H1 (cell line): Measurements from ENCODE around the gene NOS3. TPM values are rescaled to one million over a fixed set of nuclear protein-coding genes. Genes with fewer than 3 reads are reported as not detected.

Source experiments
- CHD2 ChIP-seq: IDR thresholded peaks from 2 replicates; pipeline ENCODE4 v1.6.1; 2012; ENCODE audit warnings: low read length, improper control_type of control experiment
- polyA plus RNA-seq, 7 experiments: library from polyadenylated mRNA; depleted of rRNA in 3 of 7; stranded (reverse) in 5 of 7; unstranded in 2 of 7; fragments of >200 nt in 5 of 7; fragments of 200-250 nt in 2 of 7; gene quantifications; 1 replicate in 5 of 7; 2 replicates in 1 of 7; 4 replicates in 1 of 7; pipeline versions ENCODE4 v1.2.1 to v1.2.3, GENCODE V29; 2011 to 2013; ENCODE audit warnings: missing spikeins in 2 of 7, mixed read lengths in 2 of 7
- total RNA-seq: library from RNA; stranded (reverse); fragmentation: NEBNext Ultra II Directional; extraction: Animal tissue kit (Norgen Biotek cat#: 25700); gene quantifications from 2 replicates; pipeline ENCODE4 v1.2.1, GENCODE V29; 2021
- TF ChIP-seq, protein P1 (sequence below): fragments of 300-600 bp; sonication (generic); IDR thresholded peaks from 2 replicates; pipeline ENCODE4 v1.7.1; 2012; ENCODE audit warnings: low read length, moderate library complexity, mild to moderate bottlenecking, inconsistent platforms; ENCODE audit not compliant: insufficient replicate concordance

NOS3 gene
- total and polyA plus RNA-seq, 2 of the 8 experiments (the other 6 are each of a cell fraction or from before 2014, with no cell fraction given), result 4.4 to 16.2 TPM

DNA sequence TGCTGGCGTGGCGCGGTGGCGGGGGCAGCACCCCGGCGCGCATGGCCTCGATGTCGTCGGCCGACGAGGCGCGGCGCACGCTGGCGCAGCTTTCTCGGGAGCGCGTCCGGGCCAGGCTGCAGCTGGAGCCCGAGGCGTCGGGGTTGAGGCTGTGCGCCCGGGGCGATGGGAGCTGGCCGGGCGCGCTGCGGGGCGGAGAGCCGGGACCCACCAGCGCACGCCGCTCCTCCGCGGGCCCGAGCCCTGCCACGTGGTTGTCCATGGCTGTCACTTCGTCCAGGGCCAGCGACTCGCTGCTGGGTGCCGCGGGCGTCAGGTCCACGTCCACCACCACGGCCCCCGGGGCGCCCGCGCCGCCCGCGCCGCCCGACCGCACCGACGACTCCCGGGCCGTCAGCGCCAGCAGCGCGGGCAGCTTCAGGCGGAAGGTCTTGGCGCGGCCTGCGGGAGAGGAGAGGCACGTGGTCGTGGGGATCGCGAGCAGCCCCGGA, 32.7 kb upstream of the NOS3 start (continued):
- TF ChIP-seq, protein P1, sequence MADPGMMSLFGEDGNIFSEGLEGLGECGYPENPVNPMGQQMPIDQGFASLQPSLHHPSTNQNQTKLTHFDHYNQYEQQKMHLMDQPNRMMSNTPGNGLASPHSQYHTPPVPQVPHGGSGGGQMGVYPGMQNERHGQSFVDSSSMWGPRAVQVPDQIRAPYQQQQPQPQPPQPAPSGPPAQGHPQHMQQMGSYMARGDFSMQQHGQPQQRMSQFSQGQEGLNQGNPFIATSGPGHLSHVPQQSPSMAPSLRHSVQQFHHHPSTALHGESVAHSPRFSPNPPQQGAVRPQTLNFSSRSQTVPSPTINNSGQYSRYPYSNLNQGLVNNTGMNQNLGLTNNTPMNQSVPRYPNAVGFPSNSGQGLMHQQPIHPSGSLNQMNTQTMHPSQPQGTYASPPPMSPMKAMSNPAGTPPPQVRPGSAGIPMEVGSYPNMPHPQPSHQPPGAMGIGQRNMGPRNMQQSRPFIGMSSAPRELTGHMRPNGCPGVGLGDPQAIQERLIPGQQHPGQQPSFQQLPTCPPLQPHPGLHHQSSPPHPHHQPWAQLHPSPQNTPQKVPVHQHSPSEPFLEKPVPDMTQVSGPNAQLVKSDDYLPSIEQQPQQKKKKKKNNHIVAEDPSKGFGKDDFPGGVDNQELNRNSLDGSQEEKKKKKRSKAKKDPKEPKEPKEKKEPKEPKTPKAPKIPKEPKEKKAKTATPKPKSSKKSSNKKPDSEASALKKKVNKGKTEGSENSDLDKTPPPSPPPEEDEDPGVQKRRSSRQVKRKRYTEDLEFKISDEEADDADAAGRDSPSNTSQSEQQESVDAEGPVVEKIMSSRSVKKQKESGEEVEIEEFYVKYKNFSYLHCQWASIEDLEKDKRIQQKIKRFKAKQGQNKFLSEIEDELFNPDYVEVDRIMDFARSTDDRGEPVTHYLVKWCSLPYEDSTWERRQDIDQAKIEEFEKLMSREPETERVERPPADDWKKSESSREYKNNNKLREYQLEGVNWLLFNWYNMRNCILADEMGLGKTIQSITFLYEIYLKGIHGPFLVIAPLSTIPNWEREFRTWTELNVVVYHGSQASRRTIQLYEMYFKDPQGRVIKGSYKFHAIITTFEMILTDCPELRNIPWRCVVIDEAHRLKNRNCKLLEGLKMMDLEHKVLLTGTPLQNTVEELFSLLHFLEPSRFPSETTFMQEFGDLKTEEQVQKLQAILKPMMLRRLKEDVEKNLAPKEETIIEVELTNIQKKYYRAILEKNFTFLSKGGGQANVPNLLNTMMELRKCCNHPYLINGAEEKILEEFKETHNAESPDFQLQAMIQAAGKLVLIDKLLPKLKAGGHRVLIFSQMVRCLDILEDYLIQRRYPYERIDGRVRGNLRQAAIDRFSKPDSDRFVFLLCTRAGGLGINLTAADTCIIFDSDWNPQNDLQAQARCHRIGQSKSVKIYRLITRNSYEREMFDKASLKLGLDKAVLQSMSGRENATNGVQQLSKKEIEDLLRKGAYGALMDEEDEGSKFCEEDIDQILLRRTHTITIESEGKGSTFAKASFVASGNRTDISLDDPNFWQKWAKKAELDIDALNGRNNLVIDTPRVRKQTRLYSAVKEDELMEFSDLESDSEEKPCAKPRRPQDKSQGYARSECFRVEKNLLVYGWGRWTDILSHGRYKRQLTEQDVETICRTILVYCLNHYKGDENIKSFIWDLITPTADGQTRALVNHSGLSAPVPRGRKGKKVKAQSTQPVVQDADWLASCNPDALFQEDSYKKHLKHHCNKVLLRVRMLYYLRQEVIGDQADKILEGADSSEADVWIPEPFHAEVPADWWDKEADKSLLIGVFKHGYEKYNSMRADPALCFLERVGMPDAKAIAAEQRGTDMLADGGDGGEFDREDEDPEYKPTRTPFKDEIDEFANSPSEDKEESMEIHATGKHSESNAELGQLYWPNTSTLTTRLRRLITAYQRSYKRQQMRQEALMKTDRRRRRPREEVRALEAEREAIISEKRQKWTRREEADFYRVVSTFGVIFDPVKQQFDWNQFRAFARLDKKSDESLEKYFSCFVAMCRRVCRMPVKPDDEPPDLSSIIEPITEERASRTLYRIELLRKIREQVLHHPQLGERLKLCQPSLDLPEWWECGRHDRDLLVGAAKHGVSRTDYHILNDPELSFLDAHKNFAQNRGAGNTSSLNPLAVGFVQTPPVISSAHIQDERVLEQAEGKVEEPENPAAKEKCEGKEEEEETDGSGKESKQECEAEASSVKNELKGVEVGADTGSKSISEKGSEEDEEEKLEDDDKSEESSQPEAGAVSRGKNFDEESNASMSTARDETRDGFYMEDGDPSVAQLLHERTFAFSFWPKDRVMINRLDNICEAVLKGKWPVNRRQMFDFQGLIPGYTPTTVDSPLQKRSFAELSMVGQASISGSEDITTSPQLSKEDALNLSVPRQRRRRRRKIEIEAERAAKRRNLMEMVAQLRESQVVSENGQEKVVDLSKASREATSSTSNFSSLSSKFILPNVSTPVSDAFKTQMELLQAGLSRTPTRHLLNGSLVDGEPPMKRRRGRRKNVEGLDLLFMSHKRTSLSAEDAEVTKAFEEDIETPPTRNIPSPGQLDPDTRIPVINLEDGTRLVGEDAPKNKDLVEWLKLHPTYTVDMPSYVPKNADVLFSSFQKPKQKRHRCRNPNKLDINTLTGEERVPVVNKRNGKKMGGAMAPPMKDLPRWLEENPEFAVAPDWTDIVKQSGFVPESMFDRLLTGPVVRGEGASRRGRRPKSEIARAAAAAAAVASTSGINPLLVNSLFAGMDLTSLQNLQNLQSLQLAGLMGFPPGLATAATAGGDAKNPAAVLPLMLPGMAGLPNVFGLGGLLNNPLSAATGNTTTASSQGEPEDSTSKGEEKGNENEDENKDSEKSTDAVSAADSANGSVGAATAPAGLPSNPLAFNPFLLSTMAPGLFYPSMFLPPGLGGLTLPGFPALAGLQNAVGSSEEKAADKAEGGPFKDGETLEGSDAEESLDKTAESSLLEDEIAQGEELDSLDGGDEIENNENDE, result no peak
- TF ChIP-seq CHD2, result no peak
- TF ChIP-seq, all 59 proteins: peak for 3
